CD4-positive, alpha-beta T cell treated with Interleukin-17A for 1 hour (primary cell): Measurements from ENCODE around the gene DGKB.

Experiments used
- DNase-seq: peaks from one replicate; pipeline ENCODE4 v3.0.0-alpha.2; 2020

The DGKB gene

DNA sequence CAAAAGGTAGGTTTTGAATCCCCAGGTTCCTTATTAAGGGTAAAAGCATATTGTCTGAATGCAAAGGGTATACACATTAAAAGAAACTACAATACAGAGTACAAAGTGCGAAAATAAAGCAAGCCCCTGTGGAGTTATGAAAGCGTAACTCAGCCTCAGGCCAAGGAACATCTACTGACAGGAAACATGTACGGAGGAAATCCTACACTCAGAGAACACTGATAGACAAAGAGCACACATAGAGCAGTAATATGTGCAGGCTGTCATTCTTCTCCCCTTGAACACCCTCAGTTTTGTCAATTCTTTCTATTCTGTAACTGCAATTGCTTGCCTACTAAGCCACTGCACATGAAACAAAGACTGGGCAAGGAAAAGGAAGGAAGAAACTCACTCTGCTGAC is 150.2 kb downstream of the DGKB start:
- no peak for DNase-seq

DNA sequence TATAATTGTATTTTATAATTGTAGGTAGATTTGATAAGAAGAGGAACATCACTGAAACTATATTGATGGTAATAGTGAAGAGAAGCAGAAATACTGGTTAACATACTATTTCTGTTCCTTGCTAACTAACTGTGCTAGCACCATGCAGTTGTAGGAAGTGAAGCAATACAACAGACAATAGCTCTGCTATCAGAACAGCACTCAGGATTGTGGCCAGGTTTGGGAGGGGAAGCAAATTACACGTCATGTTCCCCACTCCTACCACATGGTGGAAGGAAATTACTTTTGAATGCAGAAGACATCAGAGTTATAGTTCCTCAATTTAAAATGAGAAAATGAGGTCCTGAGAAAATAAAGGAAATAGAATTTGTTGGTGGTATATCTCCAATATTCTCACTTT is 151.1 kb downstream of the DGKB start:
- no peak for DNase-seq

DNA sequence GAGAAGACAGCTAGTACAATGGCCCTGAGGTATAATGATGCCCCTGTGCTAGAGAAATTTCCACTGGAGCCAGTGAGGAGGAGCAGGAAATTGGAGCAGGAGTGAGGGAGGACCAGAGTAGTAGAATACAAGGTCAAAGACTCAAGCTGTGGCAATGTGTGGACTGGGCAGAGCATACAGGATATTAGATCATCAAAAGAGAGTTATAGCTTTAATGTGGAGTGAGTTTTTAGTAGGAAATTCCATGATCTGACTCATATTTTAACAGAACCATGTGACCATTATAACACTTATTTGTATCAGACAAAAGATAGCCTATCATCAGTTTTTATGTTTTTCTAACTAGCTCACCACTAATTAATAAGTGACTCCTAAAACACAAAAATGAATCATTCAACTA is 154.1 kb downstream of the DGKB start:
- DNase-seq: no peak

DNA sequence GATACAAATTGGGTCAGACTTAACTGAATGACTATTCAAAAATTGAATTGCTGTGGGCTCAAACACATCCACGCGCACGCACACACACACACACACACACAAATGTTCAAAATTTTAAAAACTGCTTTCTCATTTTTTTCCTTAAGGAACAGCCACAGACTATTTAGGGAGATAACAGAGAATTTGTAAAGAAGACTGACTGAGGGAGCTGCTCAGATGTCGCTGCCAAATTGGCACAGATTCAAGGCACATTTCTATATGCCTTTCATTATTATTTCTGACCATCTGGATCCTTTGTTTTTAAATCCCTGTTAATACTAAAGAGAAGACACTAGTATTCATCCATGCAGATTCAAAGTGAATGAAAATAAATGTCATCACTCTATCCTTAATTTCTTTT is 154.8 kb downstream of the DGKB start:
- no peak for DNase-seq

DNA sequence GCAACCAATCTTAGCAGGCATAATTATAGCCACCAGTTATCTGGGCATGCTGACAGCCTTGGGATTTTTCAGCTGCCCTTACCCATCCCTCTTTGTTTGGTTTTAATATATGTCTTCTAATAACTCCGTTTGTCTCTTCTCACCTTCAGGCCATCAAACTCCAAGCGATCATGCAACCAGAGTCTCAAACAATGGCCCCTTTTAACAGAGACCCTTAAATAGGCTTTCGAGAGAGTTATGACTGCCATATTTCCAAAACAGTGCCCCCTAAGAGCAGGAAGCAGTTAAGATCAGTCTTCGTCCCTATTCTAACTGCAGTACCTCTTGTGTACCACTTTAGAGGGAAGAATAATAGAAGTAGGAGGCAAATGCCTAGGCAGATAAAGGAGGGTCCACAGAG is 157.5 kb downstream of the DGKB start:
- no peak for DNase-seq

DNA sequence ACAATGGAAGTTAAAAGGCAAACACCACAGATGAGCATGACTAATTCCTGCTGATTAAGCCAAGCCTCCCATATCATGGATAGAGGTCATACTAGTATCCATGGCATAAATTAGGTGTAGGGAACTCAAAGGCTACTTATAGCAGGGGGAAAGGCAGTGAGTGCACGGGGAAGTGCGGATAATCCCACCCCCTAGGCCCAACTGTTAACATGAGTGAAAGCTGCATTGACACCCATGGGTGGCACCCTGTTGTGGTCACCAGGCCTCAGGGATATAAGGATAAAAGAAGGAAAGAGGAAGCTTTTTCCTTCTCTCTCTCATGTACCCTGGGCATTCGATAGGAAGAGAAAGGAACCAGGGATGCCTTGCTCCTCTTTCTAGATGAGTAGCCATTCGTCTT is 161.9 kb downstream of the DGKB start:
- DNase-seq: no peak

DNA sequence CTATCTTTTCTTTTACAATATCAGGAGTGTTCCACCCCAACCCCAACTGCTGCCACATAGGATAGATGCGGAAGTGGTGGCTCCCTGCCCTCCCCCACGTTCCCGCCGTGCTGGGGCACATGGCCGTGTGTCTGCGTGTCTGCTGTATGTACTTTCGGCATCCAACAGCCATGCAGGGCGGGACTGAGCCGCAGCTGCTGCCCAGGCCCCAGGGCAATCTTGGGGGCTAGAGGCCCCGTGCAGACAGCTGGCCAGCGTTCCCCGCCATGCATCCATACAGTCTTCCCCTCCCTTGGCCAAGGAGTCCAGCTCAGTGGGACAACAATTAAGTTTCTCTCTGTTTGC is 162.7 kb downstream of the DGKB start:
- no peak for DNase-seq

DNA sequence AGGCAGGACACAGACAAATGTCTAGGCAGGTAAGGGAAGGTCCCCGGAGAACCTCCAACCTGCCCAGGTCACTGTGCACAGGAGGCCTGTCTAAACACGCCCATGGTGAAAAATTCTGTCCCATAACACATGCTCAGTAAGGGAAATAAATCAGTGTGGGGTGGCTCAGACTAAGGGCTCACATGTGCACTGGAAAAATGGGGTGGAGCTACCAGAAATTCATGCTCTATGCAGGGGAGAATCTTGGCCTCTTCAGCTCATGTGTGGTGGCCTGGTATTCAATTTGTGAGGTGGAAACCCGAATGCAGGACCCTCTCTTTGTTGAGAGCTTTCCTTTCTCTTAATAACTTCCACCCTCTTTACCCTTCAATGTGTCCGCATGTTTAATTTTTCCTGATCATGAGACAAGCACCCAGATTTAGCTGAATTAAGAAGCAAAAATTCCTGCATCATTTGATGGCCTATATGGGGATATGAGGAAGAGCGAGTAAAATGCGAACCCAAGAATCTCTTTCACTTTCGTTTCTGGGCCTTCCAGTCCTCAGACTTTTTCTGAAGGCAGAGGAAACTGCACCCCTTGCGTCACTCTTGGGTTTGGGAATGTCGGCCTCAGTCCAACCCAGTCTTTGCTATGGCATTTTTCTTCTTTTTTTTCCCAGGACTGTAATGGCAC is 163.2 kb downstream of the DGKB start:
- DNase-seq: no peak

DNA sequence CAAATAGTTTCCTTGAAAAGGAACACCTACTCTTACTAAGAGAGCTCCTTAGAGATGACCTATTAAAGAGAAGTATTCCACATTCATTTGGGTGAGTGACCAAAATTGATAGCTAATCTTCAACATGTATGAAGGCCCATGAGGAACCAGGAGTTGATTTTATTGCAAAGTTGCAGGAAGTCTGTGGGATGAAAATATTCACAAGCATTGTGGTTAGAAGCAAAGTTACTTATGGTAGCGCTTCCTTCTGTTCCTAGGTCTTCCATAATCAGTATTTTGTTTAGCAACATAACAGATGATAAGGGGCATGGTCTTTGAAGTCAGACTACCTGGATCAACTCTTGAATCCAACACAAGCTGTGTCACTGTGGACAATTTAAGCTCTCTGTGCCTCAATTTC is 164.5 kb downstream of the DGKB start:
- no peak for DNase-seq

DNA sequence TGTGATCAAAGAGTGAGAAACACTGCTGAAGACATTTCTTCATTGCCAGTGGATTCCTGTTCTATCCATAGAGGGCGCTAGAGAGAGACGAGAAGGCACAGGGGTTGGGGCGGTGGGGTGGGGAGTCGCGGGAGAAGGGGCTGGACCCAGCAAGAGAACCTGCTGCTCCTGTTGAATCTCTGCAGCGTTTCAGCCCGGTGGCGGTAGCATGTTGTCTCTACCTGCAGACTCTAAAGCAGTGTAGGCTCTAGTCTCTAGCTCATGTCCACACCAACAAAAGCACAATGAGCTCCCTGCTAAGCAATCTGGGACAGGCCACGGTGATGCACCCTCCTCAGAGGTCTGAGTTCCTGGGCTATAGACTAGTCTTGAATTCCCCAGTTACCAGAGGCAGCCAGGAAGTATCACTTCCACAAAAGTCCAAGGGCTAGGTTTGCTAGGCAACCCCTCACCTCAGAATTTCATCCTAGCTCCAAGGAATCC is 167.7 kb downstream of the DGKB start:
- DNase-seq: no peak

DNA sequence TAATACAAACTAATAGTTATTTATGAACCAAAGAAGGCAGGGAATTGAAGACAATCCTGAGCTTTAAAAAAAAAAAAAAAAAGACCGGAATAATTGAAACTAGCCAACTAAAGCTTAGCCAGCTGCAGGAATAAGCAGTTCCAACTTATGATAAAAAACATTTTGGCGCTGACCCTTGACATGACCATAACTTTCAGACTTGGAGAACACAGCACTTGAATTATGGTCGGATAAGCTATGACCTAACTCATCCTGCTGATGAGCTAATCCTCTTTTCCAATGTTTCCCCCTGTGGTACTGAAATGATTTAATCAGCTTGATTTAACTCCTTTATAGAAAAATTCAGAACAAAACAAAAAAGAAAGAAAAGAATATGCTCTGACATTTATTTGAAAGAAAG is 181.8 kb downstream of the DGKB start:
- no peak for DNase-seq

DNA sequence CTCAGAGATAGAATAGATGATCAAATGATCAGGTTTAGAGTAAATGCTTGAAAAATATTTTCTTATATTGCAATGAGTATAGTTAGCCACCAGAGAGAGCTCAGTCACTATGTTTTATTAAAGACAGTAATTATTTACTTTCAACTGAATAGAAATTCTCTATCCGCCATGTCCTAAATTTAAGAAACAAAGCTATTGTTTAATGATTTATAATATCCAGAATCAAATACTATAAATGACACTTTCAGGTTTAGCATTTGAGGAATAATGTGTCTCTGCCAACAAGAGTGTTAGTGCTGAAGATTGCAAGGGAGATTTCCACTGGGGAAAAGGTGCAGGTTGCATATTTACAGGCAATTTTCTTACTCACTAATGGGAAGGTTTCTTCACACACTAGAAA is 184.7 kb downstream of the DGKB start:
- no peak for DNase-seq

DNA sequence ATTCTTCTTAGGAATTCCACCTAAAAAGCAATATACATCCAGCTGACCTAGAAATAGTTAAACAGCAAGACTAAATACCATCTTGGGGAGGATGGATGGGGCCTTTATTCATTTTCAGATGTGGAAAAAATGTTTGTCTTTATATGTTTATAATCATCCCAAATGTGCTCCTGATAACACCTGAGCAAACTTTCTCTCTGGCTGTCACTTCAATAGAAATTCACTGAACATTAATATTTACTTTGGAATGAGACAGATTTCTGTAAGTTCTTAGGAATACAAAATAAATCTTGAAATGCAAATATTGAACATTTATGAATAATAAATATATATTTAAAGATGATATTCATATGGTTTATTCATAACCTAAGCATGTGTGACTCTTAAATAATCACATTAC is 185.4 kb downstream of the DGKB start:
- no peak for DNase-seq

DNA sequence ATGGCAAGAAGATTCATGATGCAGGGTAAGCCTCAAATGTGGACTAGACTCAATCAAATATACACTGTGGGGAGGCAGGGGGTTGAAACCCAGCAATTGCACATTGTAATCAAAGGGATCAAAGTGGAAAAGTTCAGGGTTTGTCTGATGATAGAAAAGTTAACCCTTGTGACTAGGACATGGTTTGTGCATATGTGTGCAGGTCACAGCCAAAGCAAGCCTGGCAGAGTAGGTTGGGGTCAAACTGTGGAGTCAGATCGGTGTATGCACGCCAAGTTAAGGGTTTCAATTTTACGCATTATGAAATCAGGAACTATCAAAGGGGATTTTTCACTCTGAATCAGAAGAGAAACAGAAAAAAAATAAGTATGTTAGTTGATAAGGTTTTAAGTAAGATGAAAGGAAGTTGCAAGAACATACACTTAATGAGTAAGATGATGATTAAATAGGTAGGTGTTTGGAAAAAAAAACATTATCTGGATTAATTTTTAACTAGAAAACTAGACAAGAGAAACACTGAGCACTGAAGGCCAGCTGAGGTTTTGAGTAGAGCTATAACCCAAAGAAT is 188.3 kb downstream of the DGKB start:
- no peak for DNase-seq

DNA sequence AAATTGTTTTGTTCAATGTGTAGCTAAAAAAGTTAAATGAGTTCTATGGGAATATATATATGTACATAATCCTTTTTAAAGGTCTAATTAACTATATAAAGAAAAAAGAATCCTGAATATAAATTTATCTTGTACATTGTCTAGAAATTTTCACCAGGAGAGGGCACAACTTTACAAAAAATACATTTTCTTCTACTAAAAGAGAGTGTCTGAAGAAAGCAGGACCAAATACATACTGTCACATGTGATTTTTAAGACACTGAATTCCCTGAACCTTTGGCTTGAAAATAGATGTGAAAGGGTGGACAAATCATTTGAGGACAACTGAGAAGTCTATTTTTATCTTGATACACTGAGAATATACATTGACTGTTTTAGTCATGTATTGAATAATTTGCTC is 204.3 kb downstream of the DGKB start:
- no peak for DNase-seq

DNA sequence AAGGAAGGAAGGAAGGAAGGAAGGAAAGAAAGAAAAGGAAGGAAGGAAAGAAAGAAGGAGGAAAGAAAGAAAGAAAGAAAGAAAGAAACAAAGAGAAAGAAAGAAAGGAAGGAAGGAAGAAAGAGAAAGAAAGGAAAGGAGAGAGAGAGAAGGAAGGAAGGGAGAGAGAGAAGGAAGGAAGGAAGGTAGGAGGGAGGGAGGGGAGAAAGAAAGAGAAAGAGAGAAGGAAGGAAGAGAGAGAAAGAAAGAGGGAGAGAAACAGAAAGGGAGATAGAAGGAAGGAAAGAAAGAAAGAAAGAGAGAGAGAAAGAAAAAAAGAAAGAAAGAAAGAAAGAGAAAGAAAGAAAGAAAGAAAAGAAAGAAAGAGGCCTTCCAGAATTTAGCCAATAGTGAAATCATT is 204.9 kb downstream of the DGKB start:
- no peak for DNase-seq

DNA sequence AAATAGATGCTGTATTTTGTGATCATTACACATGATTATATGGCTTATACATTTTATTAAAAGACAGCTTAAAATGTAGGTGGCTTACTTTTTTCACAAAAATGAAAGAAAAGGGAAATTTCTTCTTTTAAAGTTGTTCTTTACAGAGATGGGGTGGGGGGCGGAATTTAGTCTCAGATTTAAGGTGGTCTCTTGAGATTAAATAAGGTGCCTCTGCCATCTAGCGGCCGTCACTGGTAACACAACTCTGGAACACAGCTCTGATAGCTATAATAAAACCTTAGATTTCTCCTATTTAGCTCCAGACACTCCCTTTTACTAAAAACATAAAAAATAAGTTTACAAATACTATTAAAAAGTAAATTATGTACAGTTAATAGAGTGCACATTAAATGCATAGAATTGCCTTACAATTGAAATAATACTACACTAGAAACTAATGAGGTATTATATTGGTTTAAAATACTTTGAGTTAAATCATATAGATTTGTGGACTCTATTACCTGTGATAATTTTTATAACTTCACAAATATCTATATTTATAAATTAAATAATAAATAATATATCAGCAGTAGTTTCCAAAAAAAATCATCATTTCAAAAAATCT is 210.9 kb downstream of the DGKB start:
- DNase-seq: peak; percentile 51

DNA sequence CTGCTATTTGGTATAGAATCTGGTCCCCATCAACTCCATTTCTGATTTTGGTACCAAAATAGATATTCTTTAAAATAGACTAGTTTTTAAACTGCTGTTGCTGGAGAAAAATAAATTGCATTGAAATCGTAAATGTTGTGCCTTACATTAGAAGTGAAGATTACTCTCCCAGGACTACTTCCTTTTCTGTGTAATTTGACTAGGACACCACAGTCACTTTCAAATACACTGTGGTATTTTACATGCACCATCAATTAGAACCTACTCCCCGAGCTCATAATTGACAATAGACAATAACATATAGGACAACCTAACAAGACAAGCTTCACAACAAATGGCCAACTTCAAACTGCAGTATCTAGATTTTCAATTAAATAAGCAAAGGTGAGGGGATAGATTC is 211.5 kb downstream of the DGKB start:
- DNase-seq: no peak

DNA sequence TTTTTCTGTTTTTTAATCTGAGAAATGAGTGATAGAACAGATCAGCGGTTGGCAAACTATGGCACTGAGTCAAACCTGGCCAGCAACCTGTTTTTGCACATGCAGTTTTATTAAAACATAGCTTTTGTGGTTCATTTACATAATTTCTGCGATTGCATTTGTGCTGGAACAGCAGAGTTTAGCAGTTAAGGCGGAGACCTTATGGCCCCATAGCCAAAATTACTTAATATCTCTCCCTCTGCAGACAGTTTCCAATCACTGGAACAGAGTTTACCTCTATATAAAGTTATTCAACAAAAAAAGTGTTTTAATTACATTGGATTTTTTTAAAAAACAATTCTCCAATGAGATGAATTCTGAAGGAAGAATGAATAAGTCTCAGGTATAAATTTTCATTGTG is 212.1 kb downstream of the DGKB start:
- no peak for DNase-seq

DNA sequence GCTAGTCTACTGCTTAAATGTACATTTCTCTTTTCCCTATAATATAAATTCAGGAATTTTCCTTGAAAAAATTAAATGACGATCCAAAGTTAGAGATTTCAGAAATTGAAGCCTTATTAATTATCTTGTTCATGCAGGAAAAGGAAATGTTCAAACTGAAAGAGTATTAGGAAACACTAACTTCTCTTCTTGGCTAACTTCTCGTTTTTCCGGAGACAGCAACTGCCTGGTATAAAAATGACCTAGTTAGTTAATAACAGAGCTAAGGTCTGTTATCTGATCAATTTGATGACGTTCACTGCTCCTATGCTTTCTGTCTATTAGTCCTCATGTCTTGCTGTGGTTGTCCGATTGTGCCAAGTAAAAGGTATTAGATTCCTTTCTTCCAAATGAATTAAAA is 212.5 kb downstream of the DGKB start:
- DNase-seq: no peak

DNA sequence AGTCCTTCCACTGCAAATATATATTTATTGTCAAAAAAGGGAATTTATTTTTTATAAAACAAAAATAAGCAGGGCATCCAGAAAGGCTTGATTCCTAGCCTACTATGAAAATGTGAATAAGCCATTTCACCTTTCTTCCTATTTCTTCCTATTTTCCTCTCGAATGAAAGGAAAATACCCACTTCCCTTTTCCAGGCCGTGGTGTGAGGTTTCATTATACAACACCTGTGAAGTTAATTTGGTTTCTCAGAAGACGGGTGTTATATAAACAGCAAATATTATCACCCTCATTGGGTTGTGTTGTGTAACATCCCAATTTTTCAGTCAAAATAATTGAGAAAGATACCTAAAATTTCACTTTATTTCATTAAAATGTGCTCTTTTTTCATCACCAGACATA is 214.3 kb downstream of the DGKB start:
- DNase-seq: no peak

DNA sequence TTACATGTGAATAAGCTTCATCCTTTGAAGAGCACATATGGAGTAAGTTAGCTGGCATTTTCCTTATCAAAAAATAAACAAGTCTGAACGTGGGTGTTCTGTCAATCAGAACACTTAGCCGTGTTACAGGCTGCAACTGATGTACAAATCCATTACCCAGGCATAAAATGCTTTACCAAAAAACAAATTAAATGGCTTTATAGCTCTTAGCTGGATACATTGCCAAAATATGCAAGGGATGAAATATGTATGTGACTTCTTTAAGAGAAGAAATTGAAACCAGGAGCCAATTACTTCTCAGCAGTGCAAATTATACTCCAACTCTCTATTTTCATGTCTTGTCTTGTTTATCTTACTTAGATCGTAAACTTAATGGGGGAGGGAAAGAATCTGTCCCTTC is 214.8 kb downstream of the DGKB start:
- no peak for DNase-seq

DNA sequence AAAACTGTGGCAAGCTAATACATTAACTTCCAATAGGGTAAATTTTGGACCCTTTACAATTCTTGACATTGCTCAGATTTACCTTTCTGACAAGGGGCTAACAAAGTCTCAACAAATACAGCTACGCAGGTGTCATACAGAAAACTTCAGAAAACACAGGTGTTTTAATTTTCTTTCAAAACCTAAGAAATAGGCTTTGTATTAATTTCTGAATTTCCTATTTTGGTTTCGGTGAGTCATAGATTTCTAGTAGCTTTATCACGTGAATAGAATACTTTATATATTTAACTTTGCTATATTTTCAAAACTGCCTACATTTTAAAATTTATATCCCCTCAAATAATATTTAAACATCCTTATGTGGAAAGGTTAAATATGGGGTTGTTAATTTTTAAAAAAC is 215.3 kb downstream of the DGKB start:
- no peak for DNase-seq

DNA sequence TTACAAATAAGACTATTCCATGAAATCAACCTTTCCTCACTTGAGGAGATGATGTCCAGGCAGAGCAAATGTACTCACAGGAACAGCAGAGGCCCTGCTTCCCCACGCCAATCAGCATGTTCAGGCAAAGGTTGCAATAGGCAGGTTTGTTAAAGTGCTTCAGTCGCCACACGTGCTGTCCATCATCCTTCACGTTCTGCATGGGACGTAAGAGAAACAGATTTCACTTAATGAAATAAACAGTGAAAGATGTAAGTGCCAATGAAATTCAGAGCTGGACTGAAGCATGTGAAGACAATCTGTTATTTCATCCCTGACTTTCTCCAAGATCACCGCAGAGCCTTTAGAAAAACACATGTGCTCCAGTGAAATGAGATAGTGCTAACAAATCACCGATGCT is 217.4 kb downstream of the DGKB start:
- DNase-seq: no peak

DNA sequence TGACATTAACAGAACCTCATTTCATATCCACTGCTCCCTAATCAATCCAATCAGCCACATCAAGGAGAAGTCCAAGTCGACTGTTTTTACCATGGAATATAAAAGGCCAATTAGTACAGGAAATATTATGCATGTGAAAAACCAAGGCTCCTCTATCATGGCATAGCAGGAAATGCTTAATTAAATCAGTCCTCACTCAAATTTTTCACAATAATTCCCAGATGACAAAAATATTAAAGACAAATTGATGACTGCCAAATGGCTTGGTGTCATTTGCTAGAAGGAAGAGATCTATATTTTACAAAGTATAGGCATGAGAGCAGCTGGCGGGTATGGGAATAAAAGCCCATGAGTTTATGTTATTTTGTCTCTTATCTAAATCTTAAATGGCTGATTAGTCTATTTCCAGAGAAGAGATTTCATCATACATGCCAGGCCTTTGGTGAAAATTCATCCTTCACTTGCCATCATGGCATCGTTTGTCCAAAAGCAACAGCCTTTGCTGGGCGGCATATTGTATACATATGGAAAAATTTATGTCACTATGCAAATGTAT is 219.6 kb downstream of the DGKB start:
- no peak for DNase-seq
